ENCODE results near the gene TRIM6.
"Not testable (repeated sequence)": the region's sequence is repeated elsewhere in the genome, so short reads cannot be mapped to it uniquely, and the experiment has no call there.

TRIM6 gene

DNA sequence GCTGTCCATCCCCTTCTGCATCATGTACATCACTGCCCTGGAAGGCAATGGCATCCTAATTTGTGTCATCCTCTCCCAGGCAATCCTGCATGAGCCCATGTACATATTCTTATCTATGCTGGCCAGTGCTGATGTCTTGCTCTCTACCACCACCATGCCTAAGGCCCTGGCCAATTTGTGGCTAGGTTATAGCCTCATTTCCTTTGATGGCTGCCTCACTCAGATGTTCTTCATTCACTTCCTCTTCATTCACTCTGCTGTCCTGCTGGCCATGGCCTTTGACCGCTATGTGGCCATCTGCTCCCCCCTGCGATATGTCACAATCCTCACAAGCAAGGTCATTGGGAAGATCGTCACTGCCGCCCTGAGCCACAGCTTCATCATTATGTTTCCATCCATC, 15.4 kb upstream of the TRIM6 start:
- TF ChIP-seq, protein P1, sequence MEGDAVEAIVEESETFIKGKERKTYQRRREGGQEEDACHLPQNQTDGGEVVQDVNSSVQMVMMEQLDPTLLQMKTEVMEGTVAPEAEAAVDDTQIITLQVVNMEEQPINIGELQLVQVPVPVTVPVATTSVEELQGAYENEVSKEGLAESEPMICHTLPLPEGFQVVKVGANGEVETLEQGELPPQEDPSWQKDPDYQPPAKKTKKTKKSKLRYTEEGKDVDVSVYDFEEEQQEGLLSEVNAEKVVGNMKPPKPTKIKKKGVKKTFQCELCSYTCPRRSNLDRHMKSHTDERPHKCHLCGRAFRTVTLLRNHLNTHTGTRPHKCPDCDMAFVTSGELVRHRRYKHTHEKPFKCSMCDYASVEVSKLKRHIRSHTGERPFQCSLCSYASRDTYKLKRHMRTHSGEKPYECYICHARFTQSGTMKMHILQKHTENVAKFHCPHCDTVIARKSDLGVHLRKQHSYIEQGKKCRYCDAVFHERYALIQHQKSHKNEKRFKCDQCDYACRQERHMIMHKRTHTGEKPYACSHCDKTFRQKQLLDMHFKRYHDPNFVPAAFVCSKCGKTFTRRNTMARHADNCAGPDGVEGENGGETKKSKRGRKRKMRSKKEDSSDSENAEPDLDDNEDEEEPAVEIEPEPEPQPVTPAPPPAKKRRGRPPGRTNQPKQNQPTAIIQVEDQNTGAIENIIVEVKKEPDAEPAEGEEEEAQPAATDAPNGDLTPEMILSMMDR (IDR thresholded peaks at IDR 0.05; ENCODE audit: low read depth, low read length) = no peak

GRCh38 chr11:5584458-5584857, 12.0 kb upstream of the TRIM6 start:
- not testable (repeated sequence) for H3K36me3 ChIP-seq; DNase-seq; H3K4me1 ChIP-seq; H3K9me3 ChIP-seq; H3K27me3 ChIP-seq; H3K4me3 ChIP-seq (ENCODE audit: low read depth, low read length)

More for the DNA sequence above, 15.4 kb upstream of the TRIM6 start:
- DNase-seq = no peak
- Histone ChIP-seq H3K36me3 (no peaks in the 10 kb centered on the region), H3K4me3 (ENCODE audit: low read depth, low read length) (no peak overlapping the region), H3K9me3 (no peaks in the 10 kb centered on the region), H3K27me3 (no peaks in the 10 kb centered on the region), H3K4me1 (no peaks in the 10 kb centered on the region)

- DNase-seq; H3K36me3 ChIP-seq; H3K4me3 ChIP-seq (ENCODE audit: low read depth, low read length); H3K9me3 ChIP-seq; H3K27me3 ChIP-seq; H3K4me1 ChIP-seq: not testable (repeated sequence)
Observed at GRCh38 chr11:5589906-5590305, 6.5 kb upstream of the TRIM6 start.

DNA sequence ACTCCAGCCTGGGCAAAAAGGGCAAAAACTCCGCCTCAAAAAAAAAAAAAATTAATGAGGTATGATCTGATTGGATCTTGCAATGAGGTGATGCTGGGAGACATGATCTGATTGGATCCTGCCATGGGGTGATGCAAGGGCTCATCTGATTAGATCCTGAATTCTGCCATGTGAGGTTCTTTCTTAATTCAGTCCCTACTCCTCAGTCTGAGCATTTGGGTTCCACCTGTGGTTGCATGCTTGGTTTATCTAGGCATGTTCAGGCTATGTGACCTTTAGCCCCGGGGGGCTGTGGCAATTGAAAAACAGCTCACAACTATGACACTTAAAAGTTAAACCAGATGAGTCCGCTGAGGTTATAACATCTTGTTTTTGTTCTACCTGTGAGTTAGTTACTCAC, 4.8 kb upstream of the TRIM6 start:
- Histone ChIP-seq H3K9me3 (no peaks in the 10 kb centered on the region), H3K27me3 (no peaks in the 10 kb centered on the region), H3K4me1 (no peaks in the 10 kb centered on the region), H3K4me3 (ENCODE audit: low read depth, low read length) (no peak overlapping the region), H3K36me3 (no peaks in the 10 kb centered on the region)
- TF ChIP-seq, protein P1 (IDR thresholded peaks at IDR 0.05; ENCODE audit: low read depth, low read length) = no peak
- no peak for DNase-seq

DNA sequence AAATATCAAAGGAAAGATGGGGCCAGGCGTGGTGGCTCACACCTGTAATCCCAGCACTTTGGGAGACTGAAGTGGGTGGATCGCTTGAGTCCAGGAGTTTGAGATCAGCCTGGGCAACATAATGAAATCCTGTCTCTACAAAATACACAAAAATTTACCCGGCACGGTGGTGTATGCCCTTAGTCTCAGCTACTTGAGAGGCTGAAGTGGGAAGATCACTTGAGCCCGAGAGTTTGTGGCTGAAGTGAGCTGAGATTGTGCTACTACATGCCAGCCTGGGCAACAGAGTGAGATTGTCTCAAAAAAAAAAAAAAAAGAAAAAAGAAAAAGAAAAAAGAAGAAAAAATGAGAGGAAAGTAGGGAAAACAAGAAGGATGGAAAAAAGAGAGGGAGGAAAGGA, 3.8 kb upstream of the TRIM6 start:
- Histone ChIP-seq H3K4me1 (no peaks in the 10 kb centered on the region), H3K27me3 (no peaks in the 10 kb centered on the region), H3K4me3 (ENCODE audit: low read depth, low read length) (no peak overlapping the region), H3K9me3 (no peaks in the 10 kb centered on the region), H3K36me3 (no peaks in the 10 kb centered on the region)
- no peak for DNase-seq
- TF ChIP-seq, protein P1 (IDR thresholded peaks at IDR 0.05; ENCODE audit: low read depth, low read length) = no peak

- Histone ChIP-seq H3K27me3 (no peaks in the 10 kb centered on the region), H3K4me1 (no peaks in the 10 kb centered on the region), H3K9me3 (no peaks in the 10 kb centered on the region), H3K36me3 (no peaks in the 10 kb centered on the region), H3K4me3 (ENCODE audit: low read depth, low read length) (no peak overlapping the region)
- DNase-seq = no peak
- TF ChIP-seq, protein P1 (IDR thresholded peaks at IDR 0.05; ENCODE audit: low read depth, low read length) = no peak
Observed at GRCh38 chr11:5593146-5593545, 3.3 kb upstream of the TRIM6 start.

DNA sequence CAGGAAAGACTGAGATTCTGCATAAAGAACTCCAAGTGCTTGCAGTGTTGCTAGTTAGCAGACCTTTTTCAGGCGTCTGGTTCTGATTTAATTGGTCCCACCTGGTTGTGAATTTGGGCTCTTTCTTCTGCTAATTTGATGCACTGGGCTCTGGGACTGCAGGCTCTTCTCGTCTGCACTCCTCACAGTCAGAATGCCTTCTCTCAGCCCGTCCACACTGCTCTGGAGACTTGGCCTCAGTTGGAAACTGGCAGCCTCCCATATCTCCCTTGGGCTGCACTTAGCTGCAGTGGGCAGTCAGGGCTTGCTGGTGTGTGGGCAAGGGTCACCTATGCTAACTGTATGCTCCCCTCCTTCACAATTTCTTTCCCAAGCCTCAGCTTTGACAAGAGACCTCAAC, 1.5 kb downstream of the TRIM6 start:
- Histone ChIP-seq H3K36me3 (no peaks in the 10 kb centered on the region), H3K9me3 (no peaks in the 10 kb centered on the region), H3K4me3 (ENCODE audit: low read depth, low read length) (no peak overlapping the region), H3K4me1 (no peaks in the 10 kb centered on the region), H3K27me3 (no peaks in the 10 kb centered on the region)
- no peak for DNase-seq
- TF ChIP-seq, protein P1 (IDR thresholded peaks at IDR 0.05; ENCODE audit: low read depth, low read length) = no peak

All from BE2C (cell line).